K562 (cell line): ENCODE measurements around the gene MRPL4. TPM values are rescaled to one million over a fixed set of nuclear protein-coding genes. Genes with fewer than 3 reads are reported as not detected.

ENCODE experiments used
- ATAC-seq: fragments of 200-7000 bp; cut with Tn5 transposase; 3 replicates; pipeline ENCODE4 v1.9.1; 2020; ENCODE audit warnings: moderate library complexity
- BruUV-seq: library from RNA; stranded (reverse); fragments of 400-500 nt; replicated peaks from 2 replicates; lab custom pipeline; 2021; lab: Mats Ljungman, UMichigan
- CTCF ChIA-PET: fragments of 300-600 bp; formaldehyde crosslinking; extraction: SDS; loops from one replicate; lab custom pipeline; 2021; ENCODE audit warnings: low intra/inter-chr PET ratio; lab: Yijun Ruan, JAX
- POLR2A ChIA-PET: fragments of 300-600, 350-650 bp; sonication (Branson Sonifier 250); formaldehyde crosslinking; extraction: SDS; loops from one replicate; lab custom pipeline; 2021; ENCODE audit warnings: antibody characterized with exemption, inconsistent platforms; lab: Yijun Ruan, JAX
- DNase-seq, 4 experiments: peaks; one replicate each; pipeline versions ENCODE4 v3.0.0 to v3.0.0-alpha.2; 2011 to 2018; ENCODE audit warnings: low spot score in 3 of 4, mixed read lengths in 3 of 4; ENCODE audit errors: extremely low read depth in 1 of 4
- FAIRE-seq: peaks from 2 replicates; lab custom pipeline; 2011; peaks lifted over from hg19 to GRCh38; lab: Jason Lieb, UNC
- H2AFZ ChIP-seq: 2 replicates; pipeline ENCODE4 v1.6.0; 2011; ENCODE audit warnings: low read depth, low read length, control low read depth, inconsistent platforms
- H3K27ac ChIP-seq: fragments of 200-600 bp; 3 replicates; pipeline ENCODE4 v1.8.0; 2011; ENCODE audit warnings: low read depth, mild to moderate bottlenecking, control low read depth, inconsistent platforms, low read length, moderate library complexity, mixed read lengths; ENCODE audit errors: extremely low read depth
- H3K27me3 ChIP-seq, 2 experiments: fragments of 300-600 bp in 1 of 2; 2 replicates in 1 of 2; 3 replicates in 1 of 2; pipeline versions ENCODE4 v1.6.0 to v1.8.0; 2011; ENCODE audit warnings: inconsistent platforms in 2 of 2, low read length in 2 of 2, mild to moderate bottlenecking in 1 of 2, mixed read lengths in 1 of 2, moderate library complexity in 1 of 2; ENCODE audit not compliant: control insufficient read depth in 2 of 2, insufficient read depth in 2 of 2
- H3K36me3 ChIP-seq: fragments of 300-600 bp; 3 replicates; pipeline ENCODE4 v1.8.0; 2011; ENCODE audit warnings: mild to moderate bottlenecking, low read length, inconsistent platforms; ENCODE audit not compliant: control insufficient read depth, insufficient read depth
- H3K4me1 ChIP-seq, 2 experiments: fragments of 200-600 bp in 1 of 2; replicated peaks in 1 of 2; 2 replicates in 1 of 2; 3 replicates in 1 of 2; pipeline versions ENCODE4 v1.5.1 to v1.8.0; 2011; ENCODE audit warnings: inconsistent platforms in 2 of 2, low read length in 2 of 2, mild to moderate bottlenecking in 1 of 2, mixed read lengths in 1 of 2, moderate library complexity in 1 of 2; ENCODE audit not compliant: control insufficient read depth in 2 of 2, insufficient read depth in 2 of 2
- H3K4me2 ChIP-seq: 2 replicates; pipeline ENCODE4 v1.6.1; 2011; ENCODE audit warnings: low read length, control low read depth, inconsistent platforms, mixed read lengths; ENCODE audit not compliant: insufficient read depth
- H3K4me3 ChIP-seq: fragments of 200-600 bp; sonication (generic), shearing (Covaris generic); 2 replicates; pipeline ENCODE4 v1.5.1; 2016; ENCODE audit warnings: control low read depth, inconsistent platforms
- H3K79me2 ChIP-seq: fragments of 200-600 bp; 3 replicates; pipeline ENCODE4 v1.8.0; 2011; ENCODE audit warnings: low read length, inconsistent platforms; ENCODE audit not compliant: control insufficient read depth, insufficient read depth
- H3K9ac ChIP-seq, 2 experiments: 2 replicates each; pipeline versions ENCODE4 v1.6.0 to v1.6.1; 2011; ENCODE audit warnings: low read depth in 2 of 2, low read length in 2 of 2, control low read depth in 1 of 2, inconsistent platforms in 1 of 2, mild to moderate bottlenecking in 1 of 2, mixed read lengths in 1 of 2; ENCODE audit not compliant: insufficient read depth in 1 of 2
- H3K9me1 ChIP-seq: one replicate; pipeline ENCODE4 v1.6.0; 2011; ENCODE audit warnings: inconsistent platforms, mild to moderate bottlenecking, low read length, moderate library complexity; ENCODE audit not compliant: control insufficient read depth, insufficient read depth
- H3K9me3 ChIP-seq: replicated peaks from 2 replicates; pipeline ENCODE4 v1.5.1; 2011; ENCODE audit warnings: low read depth, low read length, inconsistent platforms; ENCODE audit not compliant: control insufficient read depth, insufficient read depth
- H4K20me1 ChIP-seq: replicated peaks from 2 replicates; pipeline ENCODE4 v1.6.1; 2011; ENCODE audit warnings: low read length, inconsistent platforms, mixed read lengths; ENCODE audit not compliant: control insufficient read depth, insufficient read depth
- CSDE1 ChIP-seq, 2 experiments: fragments of 450-650 bp; IDR thresholded peaks; 2 replicates each; pipeline ENCODE4 v1.6.1; 2016; ENCODE audit warnings: mild to moderate bottlenecking in 1 of 2
- HDAC2 ChIP-seq: fragments of 450-650 bp; IDR thresholded peaks from 2 replicates; pipeline ENCODE4 v1.6.1; 2016; ENCODE audit warnings: mild to moderate bottlenecking
- HMGN3 ChIP-seq: IDR thresholded peaks from 2 replicates; pipeline ENCODE4 v1.6.1; 2011; ENCODE audit warnings: borderline replicate concordance, low read depth, mild to moderate bottlenecking, mixed read lengths, low read length; ENCODE audit not compliant: insufficient read length; ENCODE audit errors: extremely low read depth
- L3MBTL2 ChIP-seq: fragments of 450-650 bp; IDR thresholded peaks from 2 replicates; pipeline ENCODE4 v1.6.1; 2016; ENCODE audit warnings: mild to moderate bottlenecking, moderate library complexity
- NFIC ChIP-seq: fragments of 450-650 bp; IDR thresholded peaks from 2 replicates; pipeline ENCODE4 v1.6.1; 2017; ENCODE audit warnings: mild to moderate bottlenecking, inconsistent platforms
- PHTF2 ChIP-seq: fragments of 250-450 bp; sonication (Bioruptor Pico); IDR thresholded peaks from 2 replicates; pipeline ENCODE4 v1.5.0; 2021; ENCODE audit warnings: mild to moderate bottlenecking
- RAD51 ChIP-seq: fragments of 450-650 bp; IDR thresholded peaks from 2 replicates; pipeline ENCODE4 v1.7.1; 2016; ENCODE audit warnings: low read depth, mild to moderate bottlenecking, borderline replicate concordance
- ZNF431 ChIP-seq: sonication (generic); formaldehyde crosslinking; IDR thresholded peaks from 2 replicates; pipeline ENCODE4 v1.8.0; 2022; ENCODE audit warnings: mild to moderate bottlenecking, missing genetic modification reagents
- ZNF551 ChIP-seq: fragments of 250-450 bp; sonication (Bioruptor Pico); IDR thresholded peaks from 2 replicates; pipeline ENCODE4 v1.5.0; 2021; ENCODE audit warnings: mild to moderate bottlenecking, moderate library complexity
- WGBS: fragments of 100-300 bp; shearing (Covaris generic); methylation state at CpG from one replicate; pipeline ENCODE4 v1.1.6; 2016; ENCODE audit warnings: low coverage, mixed read lengths; ENCODE audit not compliant: insufficient coverage; ENCODE audit errors: missing lambda C conversion rate; 5-methylcytosine and 5-hydroxymethylcytosine counted together
- in situ Hi-C: fragments of 300-500 bp; cut with MboI; formaldehyde crosslinking; loops from 4 replicates; pipeline ENCODE4 v1.15.0; 2018; ENCODE audit warnings: inconsistent platforms, mixed read lengths
- intact Hi-C: fragments of 100-400 bp; cut with micrococcal nuclease; formaldehyde crosslinking; loops from 2 replicates; pipeline ENCODE4 v1.14.2; 2022
- polyA plus RNA-seq, 8 experiments: library from polyadenylated mRNA; depleted of rRNA in 4 of 8; stranded (reverse) in 5 of 8; unstranded in 3 of 8; fragments of >200 nt; fragmentation: Nextera tagmentation in 2 of 8; fragmentation: Illumina TruSeq in 1 of 8; extraction: Ambion mirVana in 2 of 8; extraction: Trizol in 1 of 8; gene quantifications; 2 replicates each; pipeline versions ENCODE4 v1.2.1 to v1.2.3, GENCODE V29; 2011 to 2014; ENCODE audit warnings: inconsistent platforms in 1 of 8, missing spikeins in 1 of 8
- total RNA-seq, 7 experiments: library from RNA; depleted of rRNA in 6 of 7; stranded (reverse); fragments of >200 nt in 6 of 7; fragmentation: Illumina TruSeq in 2 of 7; extraction: Trizol in 2 of 7; gene quantifications; 2 replicates each; pipeline versions ENCODE4 v1.2.1 to v1.2.3, GENCODE V29; 2011 to 2021; ENCODE audit warnings: low replicate concordance in 1 of 7
- TF ChIP-seq, protein P1 (sequence below): IDR thresholded peaks from 3 replicates; pipeline ENCODE4 v1.6.1; 2011; ENCODE audit warnings: borderline replicate concordance, mild to moderate bottlenecking, moderate library complexity; ENCODE audit not compliant: insufficient read length; ENCODE audit errors: extremely low read depth
- TF ChIP-seq, protein P2 (sequence below): fragments of 450-650 bp; IDR thresholded peaks from 2 replicates; pipeline ENCODE4 v1.6.1; 2018; ENCODE audit warnings: mild to moderate bottlenecking, low read depth; ENCODE audit not compliant: partially characterized antibody
- TF ChIP-seq, protein P3 (sequence below): fragments of 450-650 bp; formaldehyde crosslinking; IDR thresholded peaks from 2 replicates; pipeline ENCODE4 v1.4.0; 2022; ENCODE audit warnings: mild to moderate bottlenecking, moderate library complexity
- TF ChIP-seq, protein P4 (sequence below): fragments of 250-450 bp; sonication (Bioruptor Pico); IDR thresholded peaks from 2 replicates; pipeline ENCODE4 v1.5.1; 2021; ENCODE audit warnings: mild to moderate bottlenecking

The MRPL4 gene
- total and polyA plus RNA-seq, 9 of the 15 experiments (the other 6 are each of a cell fraction or from before 2014, with no cell fraction given): 1.4 to 239 (median 64.9) TPM

DNA sequence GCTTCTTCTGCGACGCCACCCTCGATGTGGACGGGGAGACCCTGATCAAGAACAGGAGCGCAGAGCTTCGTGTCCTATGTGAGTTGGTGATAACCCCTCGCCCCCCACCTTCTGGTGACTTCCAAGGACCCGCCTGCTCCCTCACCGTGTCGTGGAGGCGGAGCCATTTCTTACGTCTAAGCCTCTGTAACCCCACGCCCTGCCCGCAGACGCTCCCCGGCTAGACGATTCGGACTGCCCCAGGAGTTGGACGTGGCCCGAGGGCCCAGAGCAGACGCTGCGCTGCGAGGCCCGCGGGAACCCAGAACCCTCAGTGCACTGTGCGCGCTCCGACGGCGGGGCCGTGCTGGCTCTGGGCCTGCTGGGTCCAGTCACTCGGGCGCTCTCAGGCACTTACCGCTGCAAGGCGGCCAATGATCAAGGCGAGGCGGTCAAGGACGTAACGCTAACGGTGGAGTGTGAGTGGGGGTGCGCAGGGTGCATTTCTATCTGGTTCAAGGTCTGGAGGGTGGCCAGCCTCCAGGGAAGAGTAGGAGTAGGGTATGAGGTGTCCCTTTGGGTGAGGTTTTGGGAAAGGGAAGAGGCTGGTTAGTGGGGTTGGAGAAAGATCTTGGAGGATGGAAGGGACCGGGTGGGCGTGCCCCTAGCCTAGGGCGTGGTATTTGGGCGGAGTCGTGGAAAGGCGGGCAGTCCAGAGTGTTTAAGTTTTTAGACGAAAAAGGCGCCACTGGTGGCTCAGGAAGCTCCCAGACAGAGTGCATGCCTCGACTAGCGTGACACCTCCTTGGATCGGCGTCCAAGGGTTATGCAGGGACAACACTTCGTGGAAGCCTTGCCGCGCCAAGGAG lies 41.0 kb downstream of the MRPL4 start:
- H3K27me3 ChIP-seq: no peaks in the 10 kb centered on the region
- H3K4me2 ChIP-seq: peak overlapping the region; percentile 93
- BruUV-seq: no TSS peak
- TF ChIP-seq, protein P1, sequence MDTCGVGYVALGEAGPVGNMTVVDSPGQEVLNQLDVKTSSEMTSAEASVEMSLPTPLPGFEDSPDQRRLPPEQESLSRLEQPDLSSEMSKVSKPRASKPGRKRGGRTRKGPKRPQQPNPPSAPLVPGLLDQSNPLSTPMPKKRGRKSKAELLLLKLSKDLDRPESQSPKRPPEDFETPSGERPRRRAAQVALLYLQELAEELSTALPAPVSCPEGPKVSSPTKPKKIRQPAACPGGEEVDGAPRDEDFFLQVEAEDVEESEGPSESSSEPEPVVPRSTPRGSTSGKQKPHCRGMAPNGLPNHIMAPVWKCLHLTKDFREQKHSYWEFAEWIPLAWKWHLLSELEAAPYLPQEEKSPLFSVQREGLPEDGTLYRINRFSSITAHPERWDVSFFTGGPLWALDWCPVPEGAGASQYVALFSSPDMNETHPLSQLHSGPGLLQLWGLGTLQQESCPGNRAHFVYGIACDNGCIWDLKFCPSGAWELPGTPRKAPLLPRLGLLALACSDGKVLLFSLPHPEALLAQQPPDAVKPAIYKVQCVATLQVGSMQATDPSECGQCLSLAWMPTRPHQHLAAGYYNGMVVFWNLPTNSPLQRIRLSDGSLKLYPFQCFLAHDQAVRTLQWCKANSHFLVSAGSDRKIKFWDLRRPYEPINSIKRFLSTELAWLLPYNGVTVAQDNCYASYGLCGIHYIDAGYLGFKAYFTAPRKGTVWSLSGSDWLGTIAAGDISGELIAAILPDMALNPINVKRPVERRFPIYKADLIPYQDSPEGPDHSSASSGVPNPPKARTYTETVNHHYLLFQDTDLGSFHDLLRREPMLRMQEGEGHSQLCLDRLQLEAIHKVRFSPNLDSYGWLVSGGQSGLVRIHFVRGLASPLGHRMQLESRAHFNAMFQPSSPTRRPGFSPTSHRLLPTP: no peak
- TF ChIP-seq HDAC2: peak; percentile 50; the same call in 1 of the 2 replicates
- no peak for TF ChIP-seq RAD51
- peak; percentile 64 for TF ChIP-seq NFIC
- TF ChIP-seq, protein P2, sequence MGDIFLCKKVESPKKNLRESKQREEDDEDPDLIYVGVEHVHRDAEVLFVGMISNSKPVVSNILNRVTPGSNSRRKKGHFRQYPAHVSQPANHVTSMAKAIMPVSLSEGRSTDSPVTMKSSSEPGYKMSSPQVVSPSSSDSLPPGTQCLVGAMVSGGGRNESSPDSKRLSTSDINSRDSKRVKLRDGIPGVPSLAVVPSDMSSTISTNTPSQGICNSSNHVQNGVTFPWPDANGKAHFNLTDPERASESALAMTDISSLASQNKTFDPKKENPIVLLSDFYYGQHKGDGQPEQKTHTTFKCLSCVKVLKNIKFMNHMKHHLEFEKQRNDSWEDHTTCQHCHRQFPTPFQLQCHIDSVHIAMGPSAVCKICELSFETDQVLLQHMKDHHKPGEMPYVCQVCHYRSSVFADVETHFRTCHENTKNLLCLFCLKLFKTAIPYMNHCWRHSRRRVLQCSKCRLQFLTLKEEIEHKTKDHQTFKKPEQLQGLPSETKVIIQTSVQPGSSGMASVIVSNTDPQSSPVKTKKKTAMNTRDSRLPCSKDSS: no peak
- TF ChIP-seq ZNF551 (CRISPR knock-in tag): no peak
- TF ChIP-seq, protein P3, sequence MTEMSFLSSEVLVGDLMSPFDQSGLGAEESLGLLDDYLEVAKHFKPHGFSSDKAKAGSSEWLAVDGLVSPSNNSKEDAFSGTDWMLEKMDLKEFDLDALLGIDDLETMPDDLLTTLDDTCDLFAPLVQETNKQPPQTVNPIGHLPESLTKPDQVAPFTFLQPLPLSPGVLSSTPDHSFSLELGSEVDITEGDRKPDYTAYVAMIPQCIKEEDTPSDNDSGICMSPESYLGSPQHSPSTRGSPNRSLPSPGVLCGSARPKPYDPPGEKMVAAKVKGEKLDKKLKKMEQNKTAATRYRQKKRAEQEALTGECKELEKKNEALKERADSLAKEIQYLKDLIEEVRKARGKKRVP (CRISPR knock-in tag): no peak
- no peak for TF ChIP-seq ZNF431 (CRISPR knock-in tag)
- no peak for TF ChIP-seq CSDE1 (IDR thresholded peaks at IDR 0.05)
- no peak for TF ChIP-seq PHTF2
- peak; percentile 44 for TF ChIP-seq HMGN3
- TF ChIP-seq, protein P4, sequence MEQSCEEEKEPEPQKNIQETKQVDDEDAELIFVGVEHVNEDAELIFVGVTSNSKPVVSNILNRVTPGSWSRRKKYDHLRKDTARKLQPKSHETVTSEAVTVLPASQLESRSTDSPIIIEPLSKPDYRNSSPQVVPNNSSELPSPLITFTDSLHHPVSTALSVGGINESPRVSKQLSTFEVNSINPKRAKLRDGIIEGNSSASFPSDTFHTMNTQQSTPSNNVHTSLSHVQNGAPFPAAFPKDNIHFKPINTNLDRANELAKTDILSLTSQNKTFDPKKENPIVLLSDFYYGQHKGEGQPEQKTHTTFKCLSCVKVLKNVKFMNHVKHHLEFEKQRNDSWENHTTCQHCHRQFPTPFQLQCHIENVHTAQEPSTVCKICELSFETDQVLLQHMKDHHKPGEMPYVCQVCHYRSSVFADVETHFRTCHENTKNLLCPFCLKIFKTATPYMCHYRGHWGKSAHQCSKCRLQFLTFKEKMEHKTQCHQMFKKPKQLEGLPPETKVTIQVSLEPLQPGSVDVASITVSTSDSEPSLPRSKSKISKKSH: no peak
- peak; percentile 11; the same call in 1 of the 2 replicates for TF ChIP-seq L3MBTL2

More for the DNA sequence above, 41.0 kb downstream of the MRPL4 start:
- H3K4me1 ChIP-seq: peaks cover 12 to 81% of the 10 kb centered on the region in 2 experiments; a peak in 4 of 5 replicates
- in situ Hi-C loops (no loop called here), intact Hi-C loops (no loop called here)
- ATAC-seq (peak; percentile 6), FAIRE-seq (peak; percentile 62), DNase-seq (peak in 3 of 4 experiments; percentile 38 to 77 (median 40))
- CTCF ChIA-PET: no interaction called here
- peak overlapping the region; percentile 35 for H2AFZ ChIP-seq
- H3K79me2 ChIP-seq: peaks cover 74% of the 10 kb centered on the region
- peaks cover 2% of the 10 kb centered on the region; the same call in 1 of the 2 replicates for H3K9me3 ChIP-seq
- 18% methylated on average over 54 of the region's 56 CpGs for WGBS
- H3K4me3 ChIP-seq: peak overlapping the region; percentile 79
- no peaks in the 10 kb centered on the region; the same call in 1 of the 2 replicates for H4K20me1 ChIP-seq
- H3K9ac ChIP-seq: peak overlapping the region; percentile 62 to 90
- H3K9me1 ChIP-seq: no peaks in the 10 kb centered on the region
- peaks cover 40% of the 10 kb centered on the region; the same call in 2 of the 3 replicates for H3K36me3 ChIP-seq
- H3K27ac ChIP-seq: peak overlapping the region; percentile 74
- POLR2A ChIA-PET: interaction anchor here (0.6 to 1.1 kb wide), 6 partner anchors 9 to 301 kb away, joined by 3 to 5 read pairs (median 3); partner anchors contain the start of gene ICAM1
